SU-DHL-6 (cell line): ENCODE measurements around the gene CDK6.

Source experiments
- H2AFZ ChIP-seq: fragments of 200-600 bp; sonication (generic); 2 replicates; pipeline ENCODE4 v1.6.1; 2014; ENCODE audit warnings: low read depth, mild to moderate bottlenecking, moderate library complexity, mixed read lengths, antibody characterized with exemption, low read length; ENCODE audit not compliant: severe bottlenecking
- H3F3A ChIP-seq: fragments of 200-600 bp; shearing (Covaris generic); 2 replicates; pipeline ENCODE4 v1.6.0; 2016; ENCODE audit warnings: antibody characterized with exemption, mild to moderate bottlenecking; ENCODE audit not compliant: insufficient read depth
- H3K27ac ChIP-seq: fragments of 200-600 bp; sonication (generic); 2 replicates; pipeline ENCODE4 v1.5.1; 2016; ENCODE audit warnings: low read depth, mild to moderate bottlenecking, low read length, moderate library complexity, mixed read lengths
- H3K27me3 ChIP-seq: fragments of 200-600 bp; sonication (generic), shearing (Covaris generic); 2 replicates; pipeline ENCODE4 v1.6.0; 2014; ENCODE audit warnings: mild to moderate bottlenecking, low read length
- H3K36me3 ChIP-seq: fragments of 200-600 bp; sonication (generic); 2 replicates; pipeline ENCODE4 v1.6.1; 2014; ENCODE audit warnings: mild to moderate bottlenecking, low read length, mixed read lengths
- H3K4me2 ChIP-seq: fragments of 300-600, 200-600 bp; shearing (Covaris generic), sonication (generic); 2 replicates; pipeline ENCODE4 v1.6.0; 2014; ENCODE audit warnings: low read length, low read depth, mild to moderate bottlenecking; ENCODE audit not compliant: poor library complexity, severe bottlenecking
- H3K4me3 ChIP-seq: fragments of 200-600 bp; sonication (generic); 2 replicates; pipeline ENCODE4 v1.5.1; 2014; ENCODE audit warnings: antibody characterized with exemption, low read length, mild to moderate bottlenecking, mixed read lengths; ENCODE audit not compliant: insufficient read depth, poor library complexity, severe bottlenecking
- H3K79me2 ChIP-seq: fragments of 200-600 bp; sonication (generic); 2 replicates; pipeline ENCODE4 v1.6.1; 2014; ENCODE audit warnings: mild to moderate bottlenecking, low read length, moderate library complexity; ENCODE audit not compliant: insufficient read depth
- H3K9ac ChIP-seq: fragments of 200-600 bp; sonication (generic); 2 replicates; pipeline ENCODE4 v1.7.0; 2014; ENCODE audit warnings: mild to moderate bottlenecking, low read length
- H3K9me2 ChIP-seq: fragments of 200-600 bp; sonication (generic); replicated peaks from 2 replicates; pipeline ENCODE4 v1.6.1; 2014; ENCODE audit warnings: low read length; ENCODE audit not compliant: insufficient read depth
- H3K9me3 ChIP-seq: fragments of 200-600 bp; sonication (generic); 2 replicates; pipeline ENCODE4 v1.6.1; 2014; ENCODE audit warnings: low read length, mixed read lengths; ENCODE audit not compliant: insufficient read depth
- H4K20me1 ChIP-seq: fragments of 200-600 bp; sonication (generic); 2 replicates; pipeline ENCODE4 v1.6.1; 2014; ENCODE audit warnings: low read depth, mild to moderate bottlenecking, antibody characterized with exemption, low read length, moderate library complexity, mixed read lengths
- EZH2phosphoT487 ChIP-seq: fragments of 200-600 bp; sonication (generic), shearing (Covaris generic); conservative IDR thresholded peaks from 2 replicates; pipeline ENCODE4 v1.6.1; 2018; ENCODE audit warnings: mild to moderate bottlenecking, antibody characterized with exemption, low read length, moderate library complexity, mixed read lengths
- TF ChIP-seq, protein P1 (sequence below): fragments of 200-600 bp; sonication (generic); IDR thresholded peaks from one replicate; pipeline ENCODE4 v1.5.1; 2017; ENCODE audit warnings: antibody characterized with exemption, mild to moderate bottlenecking, low read length, moderate library complexity; ENCODE audit not compliant: insufficient read depth, poor library complexity, severe bottlenecking

CDK6 gene

DNA sequence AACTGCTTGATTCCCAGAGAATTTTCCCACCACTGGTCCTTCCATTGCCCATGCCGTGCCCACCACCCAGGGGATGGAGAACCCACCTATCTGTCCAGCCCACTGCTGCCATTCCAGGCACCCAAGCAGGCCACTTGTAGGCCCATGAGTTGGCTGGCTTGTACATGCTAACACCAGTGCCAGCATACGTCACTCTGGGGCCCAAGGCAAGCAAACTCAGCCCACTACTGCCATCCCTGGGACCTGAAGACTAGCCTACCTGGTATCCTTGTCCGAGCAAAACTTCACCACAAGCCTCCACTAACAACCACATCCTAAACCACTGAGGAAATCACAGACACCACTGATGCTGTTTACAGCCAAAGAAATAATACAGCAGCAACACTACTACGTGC is 44.7 kb upstream of the CDK6 start:
- H3K9me2 ChIP-seq, result no peaks in the 10 kb centered on the region
- no peaks in the 10 kb centered on the region for H3K79me2 ChIP-seq
- no peaks in the 10 kb centered on the region for H3K27me3 ChIP-seq
- H3F3A ChIP-seq, result no peaks in the 10 kb centered on the region
- no peaks in the 10 kb centered on the region for H3K36me3 ChIP-seq
- H4K20me1 ChIP-seq, result no peaks in the 10 kb centered on the region
- TF ChIP-seq, protein P1, sequence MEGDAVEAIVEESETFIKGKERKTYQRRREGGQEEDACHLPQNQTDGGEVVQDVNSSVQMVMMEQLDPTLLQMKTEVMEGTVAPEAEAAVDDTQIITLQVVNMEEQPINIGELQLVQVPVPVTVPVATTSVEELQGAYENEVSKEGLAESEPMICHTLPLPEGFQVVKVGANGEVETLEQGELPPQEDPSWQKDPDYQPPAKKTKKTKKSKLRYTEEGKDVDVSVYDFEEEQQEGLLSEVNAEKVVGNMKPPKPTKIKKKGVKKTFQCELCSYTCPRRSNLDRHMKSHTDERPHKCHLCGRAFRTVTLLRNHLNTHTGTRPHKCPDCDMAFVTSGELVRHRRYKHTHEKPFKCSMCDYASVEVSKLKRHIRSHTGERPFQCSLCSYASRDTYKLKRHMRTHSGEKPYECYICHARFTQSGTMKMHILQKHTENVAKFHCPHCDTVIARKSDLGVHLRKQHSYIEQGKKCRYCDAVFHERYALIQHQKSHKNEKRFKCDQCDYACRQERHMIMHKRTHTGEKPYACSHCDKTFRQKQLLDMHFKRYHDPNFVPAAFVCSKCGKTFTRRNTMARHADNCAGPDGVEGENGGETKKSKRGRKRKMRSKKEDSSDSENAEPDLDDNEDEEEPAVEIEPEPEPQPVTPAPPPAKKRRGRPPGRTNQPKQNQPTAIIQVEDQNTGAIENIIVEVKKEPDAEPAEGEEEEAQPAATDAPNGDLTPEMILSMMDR, result no peak
- TF ChIP-seq EZH2phosphoT487, result no peak
- no peak overlapping the region for H3K27ac ChIP-seq
- no peak overlapping the region for H3K4me3 ChIP-seq
- H3K4me2 ChIP-seq, result no peak overlapping the region
- H3K9me3 ChIP-seq, result no peaks in the 10 kb centered on the region
- no peak overlapping the region for H2AFZ ChIP-seq
- no peak overlapping the region for H3K9ac ChIP-seq

DNA sequence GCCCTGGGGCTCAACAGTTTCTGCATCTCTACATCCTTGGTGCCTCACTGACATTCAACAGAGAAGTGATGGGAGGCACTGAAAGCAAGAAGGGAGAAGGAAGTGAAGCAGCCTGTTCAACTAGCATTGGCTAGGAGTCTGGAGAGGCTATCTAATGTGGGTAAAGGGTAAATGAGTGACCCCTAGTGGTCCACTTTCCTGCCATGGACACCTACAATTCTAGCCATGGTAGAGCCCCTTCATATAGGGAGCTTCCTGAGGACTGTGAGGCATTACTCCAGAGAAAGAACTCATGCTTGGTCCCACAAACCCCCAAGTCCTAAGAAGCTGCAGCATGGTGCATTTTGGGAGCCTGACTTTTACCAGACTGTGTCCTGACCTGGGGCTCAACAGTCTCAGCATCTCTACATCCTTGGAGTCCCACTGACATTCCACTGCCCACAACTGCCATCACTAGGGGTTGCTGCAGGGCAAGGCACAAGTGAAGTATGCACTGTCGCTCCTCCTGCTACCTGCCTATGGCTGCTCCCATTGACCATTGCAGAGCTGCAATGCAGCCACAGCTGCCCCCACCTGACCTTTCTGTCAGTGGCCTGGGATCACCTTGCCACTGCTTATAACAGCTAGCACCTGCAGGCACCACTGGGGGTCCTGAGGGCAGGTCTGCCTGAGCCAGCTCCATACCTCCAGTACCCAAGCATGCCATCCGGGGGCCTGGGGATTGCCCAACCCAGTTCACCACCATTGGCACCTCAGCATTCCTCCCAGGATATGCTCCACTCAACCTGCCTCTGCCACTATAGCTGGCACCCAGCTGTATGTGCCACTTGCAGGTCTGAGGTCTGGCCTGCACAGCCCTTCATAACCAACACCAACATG is 44.1 kb upstream of the CDK6 start:
- Histone ChIP-seq H3K9me2 (no peaks in the 10 kb centered on the region), H3K27me3 (no peaks in the 10 kb centered on the region), H3K4me3 (no peak overlapping the region), H3K9me3 (no peaks in the 10 kb centered on the region), H3K4me2 (no peak overlapping the region), H3F3A (no peaks in the 10 kb centered on the region), H2AFZ (no peak overlapping the region), H3K27ac (no peak overlapping the region), H3K79me2 (no peaks in the 10 kb centered on the region), H3K9ac (no peak overlapping the region), H3K36me3 (no peaks in the 10 kb centered on the region), H4K20me1 (no peaks in the 10 kb centered on the region)
- no peak for TF ChIP-seq EZH2phosphoT487
- TF ChIP-seq, protein P1, result no peak

DNA sequence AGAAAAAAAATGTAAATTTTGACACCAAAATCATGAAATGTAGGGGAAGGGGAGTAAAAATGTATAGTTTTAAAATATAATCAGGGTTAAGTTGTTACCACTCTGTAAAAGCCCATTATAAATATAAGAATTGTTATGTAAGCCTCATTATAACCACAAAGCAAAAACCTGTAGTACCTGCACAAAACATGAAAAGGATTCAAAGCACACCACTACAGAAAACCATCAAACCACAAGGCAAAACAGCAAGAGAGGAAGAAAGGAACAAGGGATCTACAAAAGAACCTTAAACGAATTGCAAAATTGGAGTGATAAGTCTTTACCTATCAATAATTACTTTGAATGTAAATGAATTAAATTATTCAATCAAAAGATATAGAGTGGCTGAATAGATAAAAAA is 41.0 kb upstream of the CDK6 start:
- Histone ChIP-seq H3K4me2 (no peak overlapping the region), H3K9me2 (no peaks in the 10 kb centered on the region), H3K9me3 (no peaks in the 10 kb centered on the region), H2AFZ (no peak overlapping the region), H3K36me3 (no peaks in the 10 kb centered on the region), H3K27me3 (no peaks in the 10 kb centered on the region), H3K4me3 (no peak overlapping the region), H3K27ac (no peak overlapping the region), H3K79me2 (no peaks in the 10 kb centered on the region), H3F3A (no peaks in the 10 kb centered on the region), H3K9ac (no peak overlapping the region), H4K20me1 (no peaks in the 10 kb centered on the region)
- TF ChIP-seq EZH2phosphoT487, result no peak
- TF ChIP-seq, protein P1, result no peak
